GM12865 (cell line): Measurements from ENCODE around the gene CDK5.

ENCODE experiments used
- DNase-seq: peaks from one replicate; pipeline ENCODE4 v3.0.0; 2010; ENCODE audit warnings: low read depth
- H3K4me3 ChIP-seq: 2 replicates; pipeline ENCODE4 v1.5.1; 2011; ENCODE audit warnings: mild to moderate bottlenecking, low read depth, low read length, control low read depth
- TF ChIP-seq, protein P1 (sequence below): IDR thresholded peaks from 2 replicates; pipeline ENCODE4 v1.5.1; 2011; ENCODE audit warnings: low read length, control low read depth, low read depth, inconsistent platforms; ENCODE audit not compliant: insufficient read depth; ENCODE audit errors: missing control alignments

CDK5 gene

DNA sequence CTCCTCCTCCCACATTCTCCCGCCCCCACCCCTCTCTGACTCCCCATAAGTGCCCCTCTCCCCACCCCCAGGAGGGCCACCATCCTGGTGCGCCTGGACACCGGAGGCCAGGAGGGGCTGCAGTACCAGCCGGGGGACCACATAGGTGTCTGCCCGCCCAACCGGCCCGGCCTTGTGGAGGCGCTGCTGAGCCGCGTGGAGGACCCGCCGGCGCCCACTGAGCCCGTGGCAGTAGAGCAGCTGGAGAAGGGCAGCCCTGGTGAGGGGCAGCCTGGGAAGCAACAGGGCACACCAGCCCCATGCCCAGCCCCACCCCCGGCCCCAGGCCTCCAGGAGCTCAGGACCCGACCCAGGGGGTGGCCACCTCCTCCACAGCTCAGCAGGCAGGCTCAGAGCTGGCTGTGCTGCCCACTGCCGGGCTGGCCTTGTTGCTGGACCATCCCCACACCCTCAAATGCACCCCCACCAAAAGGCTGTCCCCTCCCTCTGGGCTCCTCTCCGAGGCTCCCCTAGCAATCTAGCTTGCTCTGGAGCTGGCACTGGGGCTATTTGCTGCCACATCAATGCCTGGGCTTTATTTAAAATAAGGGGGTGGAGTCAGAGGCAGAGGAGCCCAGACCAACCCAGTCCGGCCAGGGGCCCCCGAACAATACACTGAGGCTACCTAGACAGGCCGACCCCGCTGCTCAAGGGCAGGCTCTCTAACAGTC, 48.2 kb downstream of the CDK5 start:
- no peak for DNase-seq
- no peak overlapping the region for H3K4me3 ChIP-seq
- TF ChIP-seq, protein P1, sequence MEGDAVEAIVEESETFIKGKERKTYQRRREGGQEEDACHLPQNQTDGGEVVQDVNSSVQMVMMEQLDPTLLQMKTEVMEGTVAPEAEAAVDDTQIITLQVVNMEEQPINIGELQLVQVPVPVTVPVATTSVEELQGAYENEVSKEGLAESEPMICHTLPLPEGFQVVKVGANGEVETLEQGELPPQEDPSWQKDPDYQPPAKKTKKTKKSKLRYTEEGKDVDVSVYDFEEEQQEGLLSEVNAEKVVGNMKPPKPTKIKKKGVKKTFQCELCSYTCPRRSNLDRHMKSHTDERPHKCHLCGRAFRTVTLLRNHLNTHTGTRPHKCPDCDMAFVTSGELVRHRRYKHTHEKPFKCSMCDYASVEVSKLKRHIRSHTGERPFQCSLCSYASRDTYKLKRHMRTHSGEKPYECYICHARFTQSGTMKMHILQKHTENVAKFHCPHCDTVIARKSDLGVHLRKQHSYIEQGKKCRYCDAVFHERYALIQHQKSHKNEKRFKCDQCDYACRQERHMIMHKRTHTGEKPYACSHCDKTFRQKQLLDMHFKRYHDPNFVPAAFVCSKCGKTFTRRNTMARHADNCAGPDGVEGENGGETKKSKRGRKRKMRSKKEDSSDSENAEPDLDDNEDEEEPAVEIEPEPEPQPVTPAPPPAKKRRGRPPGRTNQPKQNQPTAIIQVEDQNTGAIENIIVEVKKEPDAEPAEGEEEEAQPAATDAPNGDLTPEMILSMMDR = no peak

- TF ChIP-seq, protein P1 = peak; percentile 78
- H3K4me3 ChIP-seq = peak overlapping the region; percentile 12
- DNase-seq = peak; percentile 80
Observed at GRCh38 chr7:151008511-151009323, 49.0 kb downstream of the CDK5 start.

DNA sequence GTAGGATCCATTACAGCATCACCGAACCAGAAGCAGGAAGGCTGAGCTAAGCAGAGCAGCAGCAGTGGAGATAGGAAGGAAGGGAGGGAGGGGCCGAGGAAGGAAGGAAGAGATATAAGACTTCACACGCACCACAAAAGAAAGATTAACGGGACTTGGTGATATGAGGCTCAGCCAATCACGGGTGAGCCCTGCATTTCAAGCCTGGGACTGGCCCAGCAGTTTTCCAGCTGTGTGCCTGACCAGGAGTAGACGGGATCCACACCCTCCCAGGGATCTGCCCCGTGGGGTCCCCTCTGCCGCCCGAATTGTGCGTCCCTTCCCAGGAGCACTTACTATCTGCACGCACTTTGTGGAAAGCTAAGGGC, 49.6 kb downstream of the CDK5 start:
- TF ChIP-seq, protein P1 = no peak
- DNase-seq = no peak
- H3K4me3 ChIP-seq = no peak overlapping the region; the same call in 1 of the 2 replicates

- DNase-seq = no peak
- no peak overlapping the region for H3K4me3 ChIP-seq
- TF ChIP-seq, protein P1 = no peak
Observed at GRCh38 chr7:151007469-151007898, 50.2 kb downstream of the CDK5 start.

GRCh38 chr7:151006590-151007300, 51.0 kb downstream of the CDK5 start:
- DNase-seq = no peak
- H3K4me3 ChIP-seq = no peak overlapping the region
- TF ChIP-seq, protein P1 = no peak

DNA sequence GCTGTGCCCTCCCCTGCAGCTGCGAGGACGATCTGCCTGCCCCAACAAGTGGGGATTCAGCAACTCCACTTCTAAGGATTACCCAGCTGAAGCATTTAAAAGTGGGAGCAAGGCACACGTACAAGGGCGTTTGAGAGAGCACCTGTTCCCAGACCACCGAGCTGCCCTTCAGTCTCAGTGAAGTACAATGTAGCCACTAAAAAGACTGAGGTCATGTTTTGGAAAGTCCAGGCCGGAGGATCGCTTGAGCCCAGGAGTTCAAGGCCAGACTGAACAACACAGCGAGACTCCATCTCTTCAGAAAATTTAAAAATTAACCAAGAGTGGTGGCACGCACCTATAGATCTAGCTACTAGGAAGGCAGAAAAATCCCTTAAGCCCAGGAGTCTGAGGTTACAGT, 52.1 kb downstream of the CDK5 start:
- H3K4me3 ChIP-seq = no peak overlapping the region
- TF ChIP-seq, protein P1 = no peak
- DNase-seq = no peak
